Breast epithelium (tissue), 4 donors: ENCODE results near the gene PWP1. TPM values are rescaled to one million over a fixed set of nuclear protein-coding genes. Genes with fewer than 3 reads are reported as not detected.
A peak's percentile ranks its signal among the peaks of the same experiment; 100 is the strongest.

Experiments
- DNase-seq, 2 donors: peaks; one replicate each; pipeline ENCODE4 v3.0.0-alpha.2; 2019; ENCODE audit warnings: low spot score in 2 of 2
- H3K27ac ChIP-seq, 2 donors: fragments of 200-600 bp; sonication (generic) in 1 of 2; one replicate each; pipeline ENCODE4 v1.5.1; 2016 to 2019; ENCODE audit warnings: mild to moderate bottlenecking in 1 of 2
- H3K27me3 ChIP-seq, 2 donors: fragments of 200-600 bp; sonication (generic) in 1 of 2; one replicate each; pipeline versions ENCODE4 v1.5.1 to v1.6.0; 2017 to 2019; ENCODE audit warnings: control low read depth in 1 of 2, mild to moderate bottlenecking in 1 of 2
- H3K36me3 ChIP-seq: fragments of 200-600 bp; one replicate; pipeline ENCODE4 v1.5.1; 2019
- H3K4me1 ChIP-seq, 2 donors: fragments of 200-600 bp; sonication (generic); one replicate each; pipeline ENCODE4 v1.5.1; 2016 to 2019; ENCODE audit warnings: control low read depth in 1 of 2
- H3K4me3 ChIP-seq, 3 donors: fragments of 200-600 bp; sonication (generic); 1 replicate in 2 of 3; 2 replicates in 1 of 3; pipeline ENCODE4 v1.5.1; 2016 to 2019; ENCODE audit warnings: mild to moderate bottlenecking in 3 of 3, moderate library complexity in 2 of 3
- H3K9me3 ChIP-seq, 2 donors: fragments of 200-600 bp; sonication (generic) in 1 of 2; one replicate each; pipeline ENCODE4 v1.5.1; 2016 to 2019; ENCODE audit warnings: control low read depth in 1 of 2
- CTCF ChIP-seq, 3 donors: fragments of 450-650 bp; IDR thresholded peaks; one replicate each; pipeline ENCODE4 v1.5.1; 2016 to 2017; ENCODE audit warnings: antibody characterized with exemption in 3 of 3, mild to moderate bottlenecking in 3 of 3, moderate library complexity in 3 of 3
- POLR2A ChIP-seq: fragments of 450-650 bp; IDR thresholded peaks from one replicate; pipeline ENCODE4 v1.6.1; 2016; ENCODE audit warnings: antibody characterized with exemption, mild to moderate bottlenecking, moderate library complexity
- POLR2AphosphoS5 ChIP-seq, 3 donors: sonication (generic); formaldehyde crosslinking; IDR thresholded peaks; one replicate each; pipeline ENCODE4 v1.6.1; 2017; ENCODE audit warnings: antibody characterized with exemption in 3 of 3
- intact Hi-C: fragments of 100-400 bp; cut with DNase I; formaldehyde crosslinking; loops from one replicate; pipeline ENCODE4 v1.15.1; 2023; ENCODE audit warnings: low total_unique reads
- total RNA-seq, 3 donors: library from RNA; depleted of rRNA; stranded (reverse); fragments of >200 nt; gene quantifications; one replicate each; pipeline ENCODE4 v1.1.0, GENCODE V29; 2016

The PWP1 gene
- total RNA-seq, 3 donors from 2014 or later = 78.9 to 108 (median 79.0) TPM

DNA sequence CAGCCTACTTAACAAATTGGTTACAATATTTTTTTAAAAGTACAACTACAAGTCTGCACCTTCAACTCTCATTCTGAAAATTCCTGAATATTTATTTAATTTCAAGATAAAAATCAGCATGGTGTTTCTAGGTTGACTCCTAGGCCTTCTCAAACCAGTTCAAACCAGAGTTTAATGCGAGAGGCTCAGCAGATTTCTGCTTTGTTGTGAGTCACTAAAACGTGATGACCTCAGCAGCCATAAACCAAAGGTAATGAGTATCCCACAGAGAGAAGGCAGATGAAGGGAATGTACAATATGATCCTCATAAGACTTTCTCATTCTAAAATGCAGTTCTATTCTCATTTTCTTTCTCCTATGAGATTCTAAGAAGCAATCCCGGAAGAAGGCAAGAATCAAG is 73.8 kb downstream of the PWP1 start:
- intact Hi-C loops = no loop called here
- TF ChIP-seq POLR2A (no peak), CTCF (IDR thresholded peaks at IDR 0.05) (no peak), POLR2AphosphoS5 (IDR thresholded peaks at IDR 0.05) (no peak)
- Histone ChIP-seq H3K27ac (no peak overlapping the region), H3K27me3 (no peaks in the 10 kb centered on the region), H3K9me3 (no peaks in the 10 kb centered on the region), H3K4me3 (peak overlapping the region; percentile 82 to 93 (median 92)), H3K4me1 (no peaks in the 10 kb centered on the region), H3K36me3 (peaks cover 5% of the 10 kb centered on the region)
- DNase-seq = no peak

DNA sequence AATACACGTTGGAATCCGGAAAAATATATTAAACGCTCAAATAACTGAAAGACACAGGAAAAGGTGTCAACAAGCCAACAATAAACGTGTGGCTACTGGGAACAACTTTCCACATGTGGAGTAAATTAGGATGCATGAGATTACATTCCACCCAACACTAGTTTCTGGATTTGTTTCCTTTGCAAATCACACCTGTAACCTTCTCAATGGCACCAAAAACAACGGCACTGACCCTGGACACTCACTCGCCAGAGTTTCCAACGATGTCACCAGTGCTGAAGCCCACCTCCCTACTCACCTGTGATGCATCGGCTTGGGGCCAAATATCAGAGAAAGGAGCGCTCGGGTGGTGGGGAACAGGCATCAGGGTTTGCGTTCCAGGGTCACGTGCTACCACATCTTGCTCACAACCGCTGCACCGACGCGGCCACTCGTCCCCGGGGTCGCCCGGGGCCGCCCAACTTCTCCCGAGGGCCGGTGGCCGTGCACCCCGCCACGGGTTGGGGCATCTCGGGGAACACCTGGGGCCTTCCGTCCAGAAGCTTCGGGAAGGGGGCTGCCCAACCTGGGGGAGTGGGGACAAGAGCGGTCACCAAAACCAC is 74.7 kb downstream of the PWP1 start:
- Histone ChIP-seq H3K36me3 (peaks cover under 1% of the 10 kb centered on the region), H3K4me3 (peak overlapping the region; percentile 82 to 93 (median 92)), H3K27ac (peak overlapping the region; percentile 80 to 91), H3K9me3 (no peaks in the 10 kb centered on the region), H3K27me3 (no peaks in the 10 kb centered on the region), H3K4me1 (no peaks in the 10 kb centered on the region)
- intact Hi-C loops = no loop called here
- TF ChIP-seq POLR2AphosphoS5 (IDR thresholded peaks at IDR 0.05) (no peak), POLR2A (no peak), CTCF (IDR thresholded peaks at IDR 0.05) (no peak)
- peak in 1 of 2 donors; percentile 18 for DNase-seq

GRCh38 chr12:107760809-107761501 is 75.4 kb downstream of the PWP1 start, which contains the start of gene PRDM4:
TSS of gene PRDM4 (minus strand) at chr12:107761137. CDS start at chr12:107760515, 622 bp downstream.
- H3K4me1 ChIP-seq = no peaks in the 10 kb centered on the region
- H3K27me3 ChIP-seq = no peaks in the 10 kb centered on the region
- intact Hi-C loops = no loop called here
- H3K36me3 ChIP-seq = no peaks in the 10 kb centered on the region
- TF ChIP-seq CTCF (IDR thresholded peaks at IDR 0.05) = no peak
- TF ChIP-seq POLR2AphosphoS5 (IDR thresholded peaks at IDR 0.05) = peak; percentile 40 to 83 (median 79)
- DNase-seq = peak; percentile 89 to 92
- peak within 1 kb of the TSS; percentile 80 to 91 for H3K27ac ChIP-seq
- H3K9me3 ChIP-seq = no peaks in the 10 kb centered on the region
- peak within 1 kb of the TSS; percentile 82 to 93 (median 92) for H3K4me3 ChIP-seq

DNA sequence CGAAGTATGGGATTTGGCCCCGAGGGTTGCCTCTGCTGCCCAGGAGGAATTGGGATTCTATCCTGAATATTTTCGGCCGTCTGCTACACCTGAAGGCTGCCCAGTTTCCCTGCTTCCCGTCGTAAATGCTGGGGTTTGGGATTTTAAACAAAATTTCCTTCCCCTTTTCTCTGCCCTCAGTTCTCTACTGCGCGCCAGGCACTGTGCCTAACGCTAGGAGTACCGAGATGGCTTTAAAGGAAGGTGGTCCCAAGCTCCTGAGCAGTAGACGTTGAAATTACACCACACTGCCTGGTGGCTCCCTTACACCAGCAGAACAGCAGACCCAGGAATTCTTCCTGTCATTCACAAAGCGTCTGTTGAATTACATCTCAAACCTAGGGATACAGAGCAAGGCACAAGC is 75.9 kb downstream of the PWP1 start:
- Histone ChIP-seq H3K27ac (peak overlapping the region; percentile 80 to 91), H3K9me3 (no peaks in the 10 kb centered on the region), H3K4me3 (peak overlapping the region; percentile 82 to 93 (median 92)), H3K4me1 (no peaks in the 10 kb centered on the region), H3K27me3 (no peaks in the 10 kb centered on the region), H3K36me3 (no peaks in the 10 kb centered on the region)
- no peak for TF ChIP-seq CTCF (IDR thresholded peaks at IDR 0.05)
- TF ChIP-seq POLR2A = no peak
- no peak for TF ChIP-seq POLR2AphosphoS5 (IDR thresholded peaks at IDR 0.05)
- no peak for DNase-seq
- intact Hi-C loops = no loop called here

Other genes starting within 250 kb of the PWP1 start
- 10 to 100 TPM; 29.4 to 32.6 (median 31.1) TPM for gene PRDM4, start 75.3 kb downstream of the PWP1 start, total RNA-seq
- under 1 TPM in 1 of 3 donors, not detected in 2; 0.16 TPM for gene ASCL4, start 88.9 kb downstream of the PWP1 start, total RNA-seq